Fibroblast of the aortic adventitia (primary cell): ENCODE results near the gene ALG9. TPM values are rescaled to one million over a fixed set of nuclear protein-coding genes. Genes with fewer than 3 reads are reported as not detected.

Experiments
- DNase-seq: peaks from one replicate; pipeline ENCODE4 v3.0.0-alpha.2; 2010; ENCODE audit warnings: low read depth
- H3K4me3 ChIP-seq: 2 replicates; pipeline ENCODE4 v1.5.1; 2011; ENCODE audit warnings: low read depth, mild to moderate bottlenecking, control low read depth, low read length, moderate library complexity
- CTCF ChIP-seq: IDR thresholded peaks from 2 replicates; pipeline ENCODE4 v1.5.1; 2011; ENCODE audit warnings: mild to moderate bottlenecking, low read length, control low read depth, inconsistent platforms; ENCODE audit not compliant: insufficient read depth
- total RNA-seq: library from RNA; depleted of rRNA; stranded (reverse); fragments of >200 nt; gene quantifications from 2 replicates; pipeline ENCODE4 v1.2.3, GENCODE V29; 2012; ENCODE audit warnings: low replicate concordance

ALG9 gene
- total RNA-seq, 1 donor: 41.7 TPM

- DNase-seq: no peak
- TF ChIP-seq CTCF: no peak
- H3K4me3 ChIP-seq: no peak overlapping the region
Measured at GRCh38 chr11:111759778-111760407, 111.5 kb downstream of the ALG9 start.

GRCh38 chr11:111759376-111759775 is 112.0 kb downstream of the ALG9 start:
- DNase-seq: no peak
- TF ChIP-seq CTCF: no peak
- no peak overlapping the region for H3K4me3 ChIP-seq

- TF ChIP-seq CTCF: no peak
- no peak overlapping the region for H3K4me3 ChIP-seq
- no peak for DNase-seq
Measured at GRCh38 chr11:111756097-111756496, 115.3 kb downstream of the ALG9 start.

GRCh38 chr11:111749646-111750045 is 121.7 kb downstream of the ALG9 start:
- DNase-seq: no peak
- no peak for TF ChIP-seq CTCF
- no peak overlapping the region for H3K4me3 ChIP-seq

GRCh38 chr11:111748035-111748804 is 123.2 kb downstream of the ALG9 start:
- no peak for DNase-seq
- no peak overlapping the region for H3K4me3 ChIP-seq
- TF ChIP-seq CTCF: no peak

- no peak overlapping the region for H3K4me3 ChIP-seq
- DNase-seq: peak; percentile 75
- no peak for TF ChIP-seq CTCF
Measured at GRCh38 chr11:111745719-111746504, 125.5 kb downstream of the ALG9 start.
